H9 (cell line): ENCODE data around the gene RB1. TPM values are rescaled to one million over a fixed set of nuclear protein-coding genes. Genes with fewer than 3 reads are reported as not detected.

Experiments used
- DNase-seq: peaks from one replicate; pipeline ENCODE4 v3.0.0-alpha.2; 2017
- H2AFZ ChIP-seq: one replicate; pipeline ENCODE4 v1.6.1; 2013; ENCODE audit warnings: mild to moderate bottlenecking, low read length, control low read depth, moderate library complexity
- H2AK5ac ChIP-seq: 2 replicates; pipeline ENCODE4 v1.6.1; 2013; ENCODE audit warnings: low read length, control low read depth, mixed read lengths; ENCODE audit not compliant: insufficient read length
- H2BK120ac ChIP-seq: one replicate; pipeline ENCODE4 v1.6.1; 2013; ENCODE audit warnings: low read depth, mild to moderate bottlenecking, low read length, control low read depth, inconsistent platforms; ENCODE audit not compliant: poor library complexity, severe bottlenecking
- H2BK12ac ChIP-seq: 2 replicates; pipeline ENCODE4 v1.6.1; 2013; ENCODE audit warnings: low read length, control low read depth, mixed read lengths, low read depth; ENCODE audit not compliant: insufficient read length
- H2BK15ac ChIP-seq: 2 replicates; pipeline ENCODE4 v1.6.1; 2013; ENCODE audit warnings: low read depth, low read length, control low read depth
- H2BK20ac ChIP-seq: one replicate; pipeline ENCODE4 v1.6.1; 2013; ENCODE audit warnings: low read depth, mild to moderate bottlenecking, low read length, control low read depth, inconsistent platforms; ENCODE audit not compliant: poor library complexity, severe bottlenecking
- H2BK5ac ChIP-seq: 2 replicates; pipeline ENCODE4 v1.6.1; 2013; ENCODE audit warnings: low read length, control low read depth, mixed read lengths; ENCODE audit not compliant: insufficient read length
- H3K14ac ChIP-seq: 2 replicates; pipeline ENCODE4 v1.6.1; 2013; ENCODE audit warnings: low read length, control low read depth; ENCODE audit not compliant: insufficient read depth
- H3K18ac ChIP-seq: 2 replicates; pipeline ENCODE4 v1.6.1; 2013; ENCODE audit warnings: low read depth, mild to moderate bottlenecking, mixed read lengths, low read length, control low read depth; ENCODE audit not compliant: insufficient read length
- H3K23ac ChIP-seq: 2 replicates; pipeline ENCODE4 v1.6.1; 2013; ENCODE audit warnings: low read length, control low read depth, mixed read lengths, low read depth; ENCODE audit not compliant: insufficient read length
- H3K23me2 ChIP-seq: 2 replicates; pipeline ENCODE4 v1.6.1; 2013; ENCODE audit warnings: low read depth, mild to moderate bottlenecking, mixed read lengths, low read length, control low read depth; ENCODE audit not compliant: insufficient read length, poor library complexity, severe bottlenecking
- H3K27ac ChIP-seq: 2 replicates; pipeline ENCODE4 v1.5.1; 2013; ENCODE audit warnings: low read length, control low read depth, mixed read lengths, low read depth; ENCODE audit not compliant: insufficient read length
- H3K27me3 ChIP-seq: 2 replicates; pipeline ENCODE4 v1.6.1; 2013; ENCODE audit warnings: low read length, control low read depth, inconsistent platforms; ENCODE audit not compliant: insufficient read depth
- H3K4ac ChIP-seq: 2 replicates; pipeline ENCODE4 v1.6.1; 2013; ENCODE audit warnings: low read depth, mild to moderate bottlenecking, control low read depth, inconsistent platforms, low read length, moderate library complexity
- H3K4me1 ChIP-seq: 2 replicates; pipeline ENCODE4 v1.6.1; 2013; ENCODE audit warnings: low read length, control low read depth, inconsistent platforms; ENCODE audit not compliant: insufficient read depth
- H3K4me2 ChIP-seq: 2 replicates; pipeline ENCODE4 v1.6.1; 2013; ENCODE audit warnings: low read length, control low read depth, mixed read lengths; ENCODE audit not compliant: insufficient read length, insufficient read depth
- H3K56ac ChIP-seq: 2 replicates; pipeline ENCODE4 v1.6.1; 2013; ENCODE audit warnings: low read depth, mild to moderate bottlenecking, mixed read lengths, low read length, control low read depth; ENCODE audit not compliant: insufficient read length
- H3K79me1 ChIP-seq: 2 replicates; pipeline ENCODE4 v1.6.1; 2013; ENCODE audit warnings: low read depth, mild to moderate bottlenecking, moderate library complexity, low read length, control low read depth, inconsistent platforms; ENCODE audit not compliant: insufficient read depth, poor library complexity, severe bottlenecking
- H3K79me2 ChIP-seq: 2 replicates; pipeline ENCODE4 v1.6.1; 2013; ENCODE audit warnings: low read length, control low read depth, inconsistent platforms; ENCODE audit not compliant: insufficient read depth
- H3K9ac ChIP-seq: 2 replicates; pipeline ENCODE4 v1.6.1; 2013; ENCODE audit warnings: low read length, control low read depth, mixed read lengths; ENCODE audit not compliant: insufficient read length; ENCODE audit errors: extremely low read depth
- H3K9me3 ChIP-seq: one replicate; pipeline ENCODE4 v1.6.1; 2013; ENCODE audit warnings: low read depth, low read length, inconsistent platforms; ENCODE audit not compliant: control insufficient read depth
- H3T11ph ChIP-seq: one replicate; pipeline ENCODE4 v1.6.1; 2013; ENCODE audit warnings: mild to moderate bottlenecking, low read length, control low read depth, inconsistent platforms
- H4K20me1 ChIP-seq: one replicate; pipeline ENCODE4 v1.6.1; 2013; ENCODE audit not compliant: control insufficient read depth, insufficient read length, insufficient read depth
- H4K5ac ChIP-seq: 2 replicates; pipeline ENCODE4 v1.6.1; 2013; ENCODE audit warnings: low read depth, mild to moderate bottlenecking, mixed read lengths, low read length, control low read depth; ENCODE audit not compliant: insufficient read length
- H4K8ac ChIP-seq: replicated peaks from 2 replicates; pipeline ENCODE4 v1.6.1; 2013; ENCODE audit warnings: low read length, control low read depth, mixed read lengths, low read depth; ENCODE audit not compliant: insufficient read length
- H4K91ac ChIP-seq: 2 replicates; pipeline ENCODE4 v1.6.1; 2013; ENCODE audit warnings: low read depth, mild to moderate bottlenecking, moderate library complexity, mixed read lengths, low read length, control low read depth; ENCODE audit not compliant: insufficient read length
- H3K27ac Mint-ChIP-seq, 3 experiments: 2 replicates in 2 of 3; 3 replicates in 1 of 3; pipeline ENCODE4 v1.8.0; 2020 to 2021; ENCODE audit warnings: mixed read lengths in 3 of 3, mild to moderate bottlenecking in 1 of 3, moderate library complexity in 1 of 3
- H3K27me3 Mint-ChIP-seq: 2 replicates; pipeline ENCODE4 v1.8.0; 2021; ENCODE audit warnings: low read depth, mild to moderate bottlenecking, moderate library complexity, mixed read lengths
- H3K36me3 Mint-ChIP-seq, 3 experiments: 2 replicates in 2 of 3; 3 replicates in 1 of 3; pipeline ENCODE4 v1.8.0; 2020 to 2021; ENCODE audit warnings: low read depth in 3 of 3, mixed read lengths in 3 of 3; ENCODE audit not compliant: insufficient read depth in 1 of 3
- H3K4me1 Mint-ChIP-seq, 2 experiments: 2 replicates each; pipeline ENCODE4 v1.8.0; 2020; ENCODE audit warnings: mixed read lengths in 2 of 2
- H3K4me3 Mint-ChIP-seq, 2 experiments: 2 replicates in 1 of 2; 3 replicates in 1 of 2; pipeline ENCODE4 v1.8.0; 2020 to 2021; ENCODE audit warnings: mild to moderate bottlenecking in 2 of 2, mixed read lengths in 2 of 2, moderate library complexity in 1 of 2
- H3K9me3 Mint-ChIP-seq, 2 experiments: 2 replicates in 1 of 2; 3 replicates in 1 of 2; pipeline ENCODE4 v1.8.0; 2020; ENCODE audit warnings: mild to moderate bottlenecking in 2 of 2, mixed read lengths in 2 of 2, moderate library complexity in 1 of 2
- CTCF ChIP-seq: fragments of 200-600 bp; sonication (generic); conservative IDR thresholded peaks from 3 replicates; pipeline ENCODE4 v1.8.0; 2021; ENCODE audit warnings: antibody characterized with exemption, mild to moderate bottlenecking
- WGBS: extraction: QIAGEN DNeasy Blood & Tissue Kit; methylation state at CpG from one replicate; pipeline ENCODE4 v1.1.7; 2013; ENCODE audit warnings: missing lambda C conversion rate, low lambda C conversion rate, mixed read lengths; ENCODE audit not compliant: insufficient read length; ENCODE audit errors: extremely low coverage; 5-methylcytosine and 5-hydroxymethylcytosine counted together
- total RNA-seq: library from RNA; stranded (reverse); gene quantifications from 2 replicates; pipeline ENCODE4 v1.2.1, GENCODE V29; 2021

Gene RB1
- total RNA-seq, 1 experiment from 2014 or later, result 20.5 TPM

- H3K9me3 Mint-ChIP-seq, result peaks cover 2 to 7% of the 10 kb centered on the region in 2 experiments; a peak in 4 of 5 replicates
- no peak overlapping the region for H2BK20ac ChIP-seq
- H4K5ac ChIP-seq, result no peak overlapping the region
- H2BK5ac ChIP-seq, result no peak overlapping the region
- no CpG with 5 or more reads among the region's 3 CpGs for WGBS
- H3K27me3 Mint-ChIP-seq, result no peaks in the 10 kb centered on the region
- H2AK5ac ChIP-seq, result no peak overlapping the region
- H3K27ac ChIP-seq, result no peak overlapping the region
- no peak overlapping the region for H3K56ac ChIP-seq
- no peak overlapping the region for H2BK12ac ChIP-seq
- H4K8ac ChIP-seq, result no peak overlapping the region
- no peak overlapping the region for H2AFZ ChIP-seq
- H2BK120ac ChIP-seq, result no peak overlapping the region
- no peaks in the 10 kb centered on the region for H4K20me1 ChIP-seq
- no peak overlapping the region for H2BK15ac ChIP-seq
- no peak for TF ChIP-seq CTCF
- H3K14ac ChIP-seq, result no peak overlapping the region
- peaks cover 15 to 30% (median 18%) of the 10 kb centered on the region in 3 experiments; a peak in 6 of 7 replicates for H3K36me3 Mint-ChIP-seq
- H4K91ac ChIP-seq, result no peak overlapping the region
- no peak for DNase-seq
- H3K4me3 Mint-ChIP-seq, result no peak overlapping the region
- H3K79me1 ChIP-seq, result no peaks in the 10 kb centered on the region
- no peaks in the 10 kb centered on the region for H3K4me1 ChIP-seq
- H3K4me1 Mint-ChIP-seq, result no peaks in the 10 kb centered on the region
- H3K79me2 ChIP-seq, result no peaks in the 10 kb centered on the region
- no peak overlapping the region for H3T11ph ChIP-seq
- H3K27me3 ChIP-seq, result no peaks in the 10 kb centered on the region
- H3K9ac ChIP-seq, result no peak overlapping the region
- H3K4ac ChIP-seq, result no peak overlapping the region
- H3K4me2 ChIP-seq, result no peak overlapping the region
- no peak overlapping the region for H3K27ac Mint-ChIP-seq
- H3K23me2 ChIP-seq, result no peaks in the 10 kb centered on the region
- H3K23ac ChIP-seq, result no peak overlapping the region
- H3K18ac ChIP-seq, result no peak overlapping the region
- no peaks in the 10 kb centered on the region for H3K9me3 ChIP-seq
These were observed 186.7 kb downstream of the RB1 start for GRCh38 chr13:48490241-48490640.
